GM12878 (cell line): ENCODE data around the gene CNOT3. TPM values are rescaled to one million over a fixed set of nuclear protein-coding genes. Genes with fewer than 3 reads are reported as not detected.

Experiments used
- ATAC-seq: fragments of 200-7000 bp; cut with Tn5 transposase; 3 replicates; pipeline ENCODE4 v1.9.1; 2020; ENCODE audit warnings: mild to moderate bottlenecking, moderate library complexity
- BruUV-seq: library from RNA; stranded (reverse); fragments of 400-500 nt; replicated peaks from 2 replicates; lab custom pipeline; 2021; lab: Mats Ljungman, UMichigan
- CTCF ChIA-PET: fragments of 300-600 bp; sonication (Branson Sonifier 250); formaldehyde crosslinking; extraction: SDS; loops from one replicate; lab custom pipeline; 2021; ENCODE audit warnings: inconsistent platforms; lab: Yijun Ruan, JAX
- POLR2A ChIA-PET: fragments of 350-600 bp; formaldehyde crosslinking; extraction: SDS; loops from one replicate; lab custom pipeline; 2021; ENCODE audit warnings: inconsistent platforms; lab: Charles Lee
- RAD21 ChIA-PET: fragments of 300-600 bp; sonication (Branson Sonifier 250); formaldehyde crosslinking; loops from one replicate; lab custom pipeline; 2023; ENCODE audit warnings: antibody characterized with exemption; ENCODE audit not compliant: unreplicated experiment; lab: Charles Lee
- SMC1A ChIA-PET: fragments of 300-600 bp; sonication (Branson Sonifier 250); formaldehyde crosslinking; loops from one replicate; lab custom pipeline; 2023; ENCODE audit not compliant: unreplicated experiment, uncharacterized antibody; lab: Charles Lee
- DNase-seq: peaks from one replicate; pipeline ENCODE4 v3.0.0-alpha.2; 2011; ENCODE audit warnings: low read depth, low spot score
- FAIRE-seq: peaks from 3 replicates; lab custom pipeline; 2011; peaks lifted over from hg19 to GRCh38; lab: Jason Lieb, UNC
- H2AFZ ChIP-seq: 2 replicates; pipeline ENCODE4 v1.6.0; 2011; ENCODE audit warnings: low read depth, low read length, control low read depth; ENCODE audit not compliant: control insufficient read depth
- H3K27ac ChIP-seq: 2 replicates; pipeline ENCODE4 v1.5.1; 2011; ENCODE audit warnings: control low read depth; ENCODE audit not compliant: control insufficient read depth, insufficient read depth
- H3K27me3 ChIP-seq, 2 experiments: replicated peaks in 1 of 2; 2 replicates each; pipeline versions ENCODE4 v1.6.0 to v1.6.1; 2011; ENCODE audit warnings: low read length in 1 of 2; ENCODE audit not compliant: control insufficient read depth in 2 of 2, insufficient read depth in 2 of 2
- H3K36me3 ChIP-seq, 2 experiments: 2 replicates each; pipeline ENCODE4 v1.5.1; 2011; ENCODE audit warnings: low read length in 1 of 2; ENCODE audit not compliant: control insufficient read depth in 2 of 2, insufficient read depth in 2 of 2
- H3K4me1 ChIP-seq: 2 replicates; pipeline ENCODE4 v1.6.1; 2011; ENCODE audit warnings: mild to moderate bottlenecking, low read length, moderate library complexity, mixed read lengths; ENCODE audit not compliant: control insufficient read depth, insufficient read depth
- H3K4me2 ChIP-seq: 2 replicates; pipeline ENCODE4 v1.6.0; 2011; ENCODE audit warnings: control low read depth; ENCODE audit not compliant: control insufficient read depth, insufficient read depth
- H3K4me3 ChIP-seq: fragments of 200-600 bp; sonication (generic); 2 replicates; pipeline ENCODE4 v1.5.1; 2016
- H3K79me2 ChIP-seq: 2 replicates; pipeline ENCODE4 v1.6.0; 2011; ENCODE audit warnings: low read length; ENCODE audit not compliant: control insufficient read depth, insufficient read depth
- H3K9ac ChIP-seq: 2 replicates; pipeline ENCODE4 v1.8.0; 2011; ENCODE audit warnings: low read length, control low read depth, mixed read lengths; ENCODE audit not compliant: control insufficient read depth, insufficient read depth
- H3K9me3 ChIP-seq: replicated peaks from 3 replicates; pipeline ENCODE4 v1.5.1; 2011; ENCODE audit warnings: mild to moderate bottlenecking, low read length; ENCODE audit not compliant: control insufficient read depth, insufficient read depth
- H4K20me1 ChIP-seq: 2 replicates; pipeline ENCODE4 v1.6.0; 2011; ENCODE audit not compliant: control insufficient read depth, insufficient read depth
- CREM ChIP-seq: IDR thresholded peaks from 2 replicates; pipeline ENCODE4 v1.6.1; 2014; ENCODE audit warnings: antibody characterized with exemption, low read depth
- HCFC1 ChIP-seq: fragments of 150-350 bp; IDR thresholded peaks from 2 replicates; pipeline ENCODE4 v1.6.1; 2014; ENCODE audit warnings: low read length
- POLR2A ChIP-seq: IDR thresholded peaks from 2 replicates; pipeline ENCODE4 v1.6.1; 2011; ENCODE audit warnings: low read depth, mild to moderate bottlenecking, low read length
- WGBS: methylation state at CpG from one replicate; pipeline ENCODE4 v1.1.6; 2016; ENCODE audit warnings: low lambda C conversion rate; ENCODE audit not compliant: insufficient replicate concordance, insufficient coverage; ENCODE audit errors: missing lambda C conversion rate; 5-methylcytosine and 5-hydroxymethylcytosine counted together
- in situ Hi-C: fragments of 300-500 bp; cut with MboI; formaldehyde crosslinking; loops from 9 replicates; pipeline ENCODE4 v1.14.3; 2018; ENCODE audit warnings: mixed read lengths
- intact Hi-C: fragments of 100-400 bp; cut with micrococcal nuclease; formaldehyde crosslinking; loops from one replicate; pipeline ENCODE4 v1.14.2; 2022; ENCODE audit not compliant: unreplicated experiment
- polyA plus RNA-seq, 11 experiments: library from polyadenylated mRNA; depleted of rRNA in 4 of 11; unstranded in 6 of 11; stranded (reverse) in 5 of 11; fragments of >200 nt; fragmentation: Nextera tagmentation in 4 of 11; fragmentation: Illumina TruSeq in 1 of 11; extraction: Ambion mirVana in 4 of 11; extraction: Trizol in 1 of 11; gene quantifications; 1 replicate in 1 of 11; 2 replicates in 10 of 11; pipeline versions ENCODE4 v1.2.1 to v1.2.3, GENCODE V29; 2011 to 2016; ENCODE audit warnings: inconsistent platforms in 2 of 11, missing spikeins in 2 of 11, low read depth in 1 of 11
- total RNA-seq, 4 experiments: library from RNA; depleted of rRNA in 3 of 4; stranded (reverse); fragments of >200 nt in 3 of 4; fragmentation: Illumina TruSeq in 1 of 4; extraction: Trizol in 1 of 4; gene quantifications; 2 replicates each; pipeline versions ENCODE4 v1.2.1 to v1.2.3, GENCODE V29; 2013 to 2021

The CNOT3 gene
- total and polyA plus RNA-seq, 10 of the 15 experiments (the other 5 are each of a cell fraction or from before 2014, with no cell fraction given), result 0.14 to 45.1 (median 14.0) TPM

- FAIRE-seq, result no peak
- Histone ChIP-seq H3K4me1 (no peaks in the 10 kb centered on the region), H3K36me3 (peaks cover 27 to 29% of the 10 kb centered on the region in 2 experiments; a peak in 3 of 4 replicates), H3K4me2 (no peak overlapping the region), H4K20me1 (no peaks in the 10 kb centered on the region), H3K9me3 (no peaks in the 10 kb centered on the region), H3K79me2 (no peaks in the 10 kb centered on the region), H3K9ac (no peak overlapping the region), H2AFZ (no peak overlapping the region), H3K27me3 (no peaks in the 10 kb centered on the region), H3K27ac (no peak overlapping the region), H3K4me3 (no peak overlapping the region)
- in situ Hi-C loops, result no loop called here
- no TSS peak for BruUV-seq
- ChIA-PET SMC1A (no interaction called here), POLR2A (no interaction called here), RAD21 (no interaction called here), CTCF (no interaction called here)
- intact Hi-C loops, result no loop called here
- TF ChIP-seq HCFC1 (no peak), POLR2A (0 out of 2 replicates have a peak, but pooled peaks have one; percentile 25)
- ATAC-seq, result no peak; the same call in 2 of the 3 replicates
- WGBS, result 93% methylated on average over 12 of the region's 25 CpGs
- DNase-seq, result no peak
Measured at GRCh38 chr19:54152878-54153524, 15.4 kb downstream of the CNOT3 start.

DNA sequence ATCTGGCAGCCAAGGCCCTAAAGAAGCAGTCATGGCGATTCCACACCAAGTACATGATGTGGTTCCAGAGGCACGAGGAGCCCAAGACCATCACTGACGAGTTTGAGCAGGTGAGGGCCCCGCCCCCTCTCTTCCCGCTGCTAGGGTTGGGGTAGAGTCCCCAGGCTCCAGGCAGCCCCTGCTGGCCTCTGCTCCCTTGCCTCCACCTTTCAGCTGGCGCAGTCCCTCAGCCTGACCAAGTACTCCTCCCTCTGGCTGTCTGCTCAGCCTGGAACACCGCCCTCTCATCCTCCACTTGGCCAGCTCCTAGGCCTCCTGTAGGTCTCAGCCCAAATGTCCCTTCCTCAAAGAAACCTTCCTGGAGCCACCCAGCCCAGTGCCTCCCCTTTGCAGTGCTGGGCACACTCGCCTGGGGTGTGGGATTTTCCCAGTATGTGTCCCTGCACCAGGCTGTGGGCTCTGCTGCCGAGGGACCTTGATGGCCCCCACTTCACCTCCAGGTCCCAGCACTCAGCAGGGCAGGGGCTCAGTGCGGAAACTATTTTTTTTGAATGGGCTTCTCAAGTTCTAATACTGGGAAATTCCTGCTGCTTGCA lies 16.3 kb downstream of the CNOT3 start:
- H4K20me1 ChIP-seq, result no peaks in the 10 kb centered on the region
- POLR2A ChIA-PET, result no interaction called here

More for the DNA sequence above, 16.3 kb downstream of the CNOT3 start:
- ChIA-PET SMC1A (no interaction called here), CTCF (no interaction called here), RAD21 (no interaction called here)
- BruUV-seq, result no TSS peak
- Histone ChIP-seq H3K9ac (no peak overlapping the region), H3K79me2 (peaks cover 3% of the 10 kb centered on the region), H3K27ac (no peak overlapping the region), H3K4me3 (no peak overlapping the region), H2AFZ (no peak overlapping the region), H3K4me2 (no peak overlapping the region), H3K4me1 (no peaks in the 10 kb centered on the region), H3K9me3 (no peaks in the 10 kb centered on the region), H3K36me3 (peaks cover 27 to 28% of the 10 kb centered on the region in 2 experiments; a peak in 3 of 4 replicates), H3K27me3 (no peaks in the 10 kb centered on the region)
- FAIRE-seq, result no peak
- WGBS, result 93% methylated on average over 8 of the region's 10 CpGs
- DNase-seq, result no peak
- no peak for ATAC-seq
- in situ Hi-C loops, result no loop called here
- peak; percentile 62; the same call in 1 of the 2 replicates for TF ChIP-seq POLR2A
- TF ChIP-seq CREM, result no peak
- intact Hi-C loops, result no loop called here
